NCI-H774 (cell line): ENCODE measurements around the gene ZFHX3.

Experiments used
- DNase-seq: peaks from one replicate; lab custom pipeline; 2025; lab: John Stamatoyannopoulos, UW

Gene ZFHX3

DNA sequence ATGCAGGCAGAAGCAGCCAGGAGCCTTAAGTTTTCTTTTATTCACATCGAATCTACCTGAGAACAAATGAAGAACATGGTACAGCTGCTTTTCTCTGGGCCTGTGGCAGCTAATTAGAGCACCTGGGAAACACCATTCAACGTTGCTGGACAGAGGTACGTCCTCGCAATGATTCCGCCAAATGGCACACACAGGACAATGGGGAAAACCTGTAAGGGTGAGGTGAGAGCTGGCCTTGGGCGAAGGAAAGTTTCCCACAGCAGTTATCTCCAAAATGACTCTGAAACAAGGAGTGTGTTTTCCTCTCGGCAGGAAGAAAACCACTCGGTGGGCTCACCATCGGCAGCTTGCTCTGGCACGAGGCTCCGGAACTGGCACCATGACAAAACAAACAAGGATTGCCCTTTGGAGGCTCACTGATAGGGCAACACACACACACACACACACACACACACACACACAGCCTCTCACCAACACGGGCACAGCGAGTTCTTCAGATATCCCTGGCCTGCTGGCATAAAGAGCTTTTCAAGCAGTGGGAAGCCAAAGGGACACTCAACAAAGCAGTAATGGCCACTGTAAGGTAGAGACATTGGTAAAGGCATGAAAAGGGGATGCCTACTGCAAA, 73.7 kb downstream of the ZFHX3 start:
- DNase-seq: peak; percentile 61

DNA sequence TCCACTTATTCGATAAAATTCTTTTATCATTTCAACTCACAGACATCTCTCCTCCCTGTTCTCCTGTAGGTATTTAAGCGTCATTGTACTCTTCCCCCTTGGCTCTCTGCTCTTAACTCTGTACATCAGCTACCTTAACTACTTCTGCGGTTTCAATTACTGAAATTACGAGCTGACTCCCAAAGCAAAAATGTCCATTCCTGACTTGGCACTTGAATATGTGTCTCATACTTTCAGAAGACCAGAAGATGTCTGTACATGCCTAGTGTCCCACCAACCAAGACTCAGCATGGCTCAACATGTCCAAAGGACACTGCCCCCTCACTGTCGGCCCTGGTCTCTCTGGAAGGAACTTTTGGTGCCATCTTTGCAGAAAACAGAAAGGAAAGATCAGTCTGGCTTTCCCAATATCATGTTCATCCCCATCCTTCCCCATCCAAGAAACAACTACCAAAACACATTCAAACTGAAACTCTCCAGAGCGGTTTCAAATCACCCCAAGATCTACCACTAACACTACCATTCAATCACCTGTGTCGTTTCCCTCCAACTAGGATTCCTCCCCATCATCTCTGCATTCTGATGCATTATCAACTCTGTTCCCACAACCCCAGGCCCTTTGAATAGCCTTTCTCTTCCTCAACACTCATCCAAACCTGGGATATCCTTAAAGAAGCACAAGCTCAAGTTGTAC, 74.9 kb downstream of the ZFHX3 start:
- no peak for DNase-seq

DNA sequence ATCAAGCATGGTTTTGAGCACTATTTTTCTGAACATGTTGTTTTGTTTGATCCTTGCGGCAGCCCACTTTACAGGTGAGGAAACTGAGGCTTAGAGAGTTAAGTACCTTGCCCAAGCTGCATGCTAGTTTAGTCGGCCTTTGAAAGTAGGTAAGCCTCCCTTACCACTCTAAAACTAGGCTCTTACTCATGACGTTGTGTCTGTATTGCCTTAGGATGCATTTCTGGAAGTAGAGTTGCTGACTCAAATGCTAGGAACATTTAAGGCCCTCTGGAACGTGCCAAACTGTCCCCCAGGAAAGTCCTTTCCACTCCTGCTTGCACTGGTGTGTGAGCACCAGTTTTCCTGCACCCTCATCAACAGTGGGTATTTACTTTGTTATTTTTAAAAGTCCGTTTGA, 76.6 kb downstream of the ZFHX3 start:
- no peak for DNase-seq

DNA sequence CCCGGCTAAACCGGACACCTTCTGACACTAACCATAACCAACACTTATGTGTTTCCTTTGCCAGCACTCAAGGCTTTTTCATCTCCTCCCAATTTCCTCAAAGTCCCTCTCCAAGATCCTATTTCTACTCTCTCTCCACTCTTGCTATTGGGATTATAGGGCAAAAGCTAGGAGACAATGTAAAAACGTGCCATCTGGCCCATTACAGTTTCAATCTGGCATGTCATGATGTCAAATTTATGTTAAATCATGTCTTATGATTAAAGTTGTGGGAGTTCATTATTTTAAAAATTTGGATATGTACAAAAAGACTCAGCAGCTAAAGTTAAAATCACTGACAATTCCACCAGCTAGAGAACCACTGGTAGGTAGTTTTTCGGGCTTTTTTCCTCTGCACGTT, 77.3 kb downstream of the ZFHX3 start:
- no peak for DNase-seq

DNA sequence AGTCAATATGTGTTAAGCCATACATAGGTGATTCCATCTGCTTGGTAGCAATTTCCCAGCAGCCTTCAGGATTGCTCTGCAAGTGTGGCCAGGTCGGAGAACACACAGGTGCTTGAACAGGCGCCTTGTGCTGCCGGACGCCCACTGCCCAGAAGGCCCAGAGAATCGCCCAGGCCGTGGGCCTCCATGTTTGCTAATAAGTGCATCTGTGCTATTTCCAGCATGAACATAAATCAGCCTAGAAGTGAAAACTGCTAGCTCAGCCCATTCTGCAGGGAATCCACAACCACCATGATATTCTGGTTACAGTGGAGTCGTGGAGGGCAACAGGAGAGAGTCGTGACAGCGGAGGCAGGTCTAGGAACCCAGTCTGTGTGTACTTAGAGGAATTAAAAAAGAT, 78.1 kb downstream of the ZFHX3 start:
- no peak for DNase-seq

DNA sequence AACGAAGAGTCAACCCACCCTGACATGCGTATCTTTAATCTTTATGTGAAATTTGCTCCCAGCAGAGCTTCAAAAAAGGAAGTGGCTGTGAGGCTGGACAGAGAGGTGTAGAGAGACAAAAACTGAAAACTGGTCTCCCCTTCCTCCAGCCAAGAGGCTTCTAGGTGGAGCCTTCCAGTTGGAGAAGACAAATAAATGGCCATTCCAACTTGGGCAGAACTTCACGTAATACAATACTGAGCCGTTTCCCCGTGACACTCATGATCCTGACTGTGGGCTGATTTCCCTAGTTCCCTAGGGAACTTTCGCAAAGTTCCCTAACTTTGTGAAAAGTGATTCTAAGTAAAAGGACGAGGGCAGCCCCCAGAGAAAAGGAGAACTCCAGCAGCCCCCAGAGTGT, 78.8 kb downstream of the ZFHX3 start:
- no peak for DNase-seq

DNA sequence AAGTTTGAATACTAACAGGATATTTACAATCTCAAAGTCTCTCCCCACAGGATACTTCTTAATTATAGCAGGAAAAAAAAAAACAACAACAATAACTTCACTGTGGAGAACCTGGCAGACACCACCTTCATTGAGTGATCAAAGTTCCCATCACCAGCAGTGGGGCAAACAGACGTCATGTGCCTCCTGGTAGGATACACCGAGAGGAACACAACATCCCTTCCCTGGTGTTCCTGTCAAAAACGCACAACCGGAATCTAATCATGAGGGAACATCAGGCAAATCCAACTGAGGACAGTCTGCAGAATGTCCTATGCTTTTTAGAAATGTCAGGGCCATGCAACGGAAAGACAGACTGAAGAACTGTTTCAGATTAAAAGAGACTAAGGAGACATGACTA, 80.0 kb downstream of the ZFHX3 start:
- DNase-seq: no peak

DNA sequence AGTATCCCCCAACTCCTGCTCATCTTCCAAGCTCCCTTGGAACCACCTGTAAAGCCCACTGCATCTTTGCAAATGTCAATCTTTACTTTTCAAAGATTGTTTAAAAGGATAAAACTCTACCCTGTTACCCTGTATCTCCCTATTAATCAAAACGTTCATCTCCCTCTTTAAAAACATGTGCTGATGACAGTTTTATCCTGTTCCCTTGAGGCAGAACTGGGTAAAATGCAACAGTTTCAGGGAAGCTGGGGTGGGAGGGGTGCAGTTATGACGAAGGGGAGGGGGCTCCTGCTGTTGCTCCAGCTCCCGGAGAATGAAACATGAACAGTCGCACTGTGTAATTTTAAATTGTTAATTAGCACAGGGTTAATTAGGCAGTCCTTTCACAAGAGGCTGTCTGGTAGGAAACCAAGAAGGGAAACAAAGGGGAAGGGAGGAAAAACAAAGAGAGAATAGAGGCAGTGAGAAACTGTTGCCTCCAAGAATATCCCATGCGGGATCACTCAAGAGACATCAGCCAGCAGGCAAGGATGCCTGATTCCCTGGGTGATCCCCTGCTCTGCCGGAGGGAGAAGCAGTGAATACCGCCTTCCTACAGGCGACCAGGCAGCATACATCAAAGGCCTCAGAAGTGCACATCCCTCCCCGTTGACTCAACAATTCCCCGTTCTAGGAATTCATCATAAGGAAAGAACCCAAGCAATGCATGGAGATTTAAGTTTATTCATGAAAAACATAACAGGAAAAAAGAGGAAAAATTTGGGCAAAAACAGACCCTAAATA, 84.2 kb downstream of the ZFHX3 start:
- no peak for DNase-seq

DNA sequence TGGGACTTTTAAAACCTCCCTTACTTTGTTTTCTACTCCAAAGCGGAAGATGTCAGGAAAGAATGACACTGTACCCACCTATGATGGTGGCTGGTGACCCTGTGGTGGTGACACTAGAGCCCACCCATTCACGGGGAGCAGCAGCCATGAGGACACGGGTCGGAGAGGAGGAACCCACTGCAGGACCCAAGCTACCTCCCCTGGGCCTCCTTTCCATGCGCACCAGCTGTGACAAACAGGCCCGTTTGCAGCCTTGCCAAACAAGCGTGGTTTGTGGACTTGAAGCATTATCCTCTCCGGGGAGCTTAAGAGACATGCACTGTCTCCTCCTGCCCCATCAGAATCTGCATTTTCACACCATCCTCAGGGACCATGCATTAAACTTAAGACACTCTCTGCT, 85.6 kb downstream of the ZFHX3 start:
- DNase-seq: no peak

DNA sequence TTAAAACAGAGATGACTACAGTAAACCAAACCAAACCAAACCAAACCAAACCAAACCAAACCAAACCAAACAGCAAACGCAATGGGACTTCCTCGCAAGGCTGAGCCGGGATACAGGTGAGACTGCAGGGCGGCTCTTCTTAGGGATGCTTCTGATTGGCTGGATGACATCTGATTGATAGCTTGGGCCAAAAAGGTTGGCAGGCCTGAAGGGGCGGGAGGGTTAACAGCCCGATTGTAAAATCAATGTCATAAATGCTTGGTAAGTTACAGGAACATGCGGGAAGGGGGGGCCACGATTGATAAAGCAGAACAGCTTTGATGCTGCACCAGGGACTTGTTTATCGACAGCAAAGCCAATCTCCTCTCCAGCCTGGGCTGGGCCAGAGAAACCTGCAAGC, 86.1 kb downstream of the ZFHX3 start:
- DNase-seq: no peak

DNA sequence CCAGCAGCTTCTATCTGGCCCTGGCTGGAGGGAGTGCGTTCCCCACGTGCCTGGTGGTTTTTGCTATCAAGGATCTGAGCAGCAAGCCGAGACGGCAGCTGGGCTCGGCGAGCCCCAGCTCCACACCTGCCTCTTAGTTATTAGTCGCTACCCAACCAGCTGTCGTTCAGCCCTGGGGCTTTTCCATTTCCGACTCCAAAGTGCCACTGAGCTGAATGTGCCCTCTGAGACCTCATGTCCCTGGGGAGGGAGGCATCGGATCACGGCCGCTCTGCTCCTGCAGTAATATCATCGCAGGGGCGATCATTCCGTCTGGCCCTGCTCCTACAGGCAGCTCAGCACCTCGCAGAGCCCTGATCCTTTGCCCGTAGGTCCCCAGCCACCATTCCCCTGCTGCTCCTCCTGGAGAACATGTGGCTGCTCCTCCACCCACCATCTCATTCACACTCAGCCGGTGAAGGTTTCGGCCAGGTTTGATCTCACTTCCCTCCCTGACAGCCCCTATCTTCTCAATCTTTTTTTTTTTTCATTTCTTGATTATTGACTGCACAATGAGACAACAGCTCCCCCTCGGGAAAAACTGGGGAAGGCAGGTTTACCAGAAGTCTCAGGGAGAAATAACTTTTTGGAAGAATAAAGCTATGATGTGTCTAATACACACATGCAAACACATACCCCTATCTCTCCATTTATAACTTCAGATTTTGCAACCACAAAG, 86.7 kb downstream of the ZFHX3 start:
- no peak for DNase-seq

DNA sequence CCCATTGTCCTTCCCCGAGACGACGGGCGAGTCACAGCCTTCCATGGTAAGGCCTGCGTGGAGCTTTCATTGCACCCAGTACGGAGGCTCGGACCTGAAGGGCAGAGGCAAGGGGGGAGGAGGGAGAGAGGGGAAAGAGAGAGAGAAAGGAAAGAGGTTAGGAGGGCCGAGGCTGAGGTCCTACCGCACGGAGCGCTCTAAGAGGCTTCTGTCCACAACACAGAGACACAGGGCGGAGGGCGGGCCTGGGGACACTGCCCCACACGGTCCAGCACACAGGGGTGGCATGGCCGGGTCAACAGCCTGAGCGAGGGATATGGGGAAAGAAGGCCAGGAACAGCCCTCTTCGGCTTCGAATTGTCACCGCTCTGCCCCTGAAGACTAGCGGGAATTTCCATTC, 87.8 kb downstream of the ZFHX3 start:
- DNase-seq: no peak

DNA sequence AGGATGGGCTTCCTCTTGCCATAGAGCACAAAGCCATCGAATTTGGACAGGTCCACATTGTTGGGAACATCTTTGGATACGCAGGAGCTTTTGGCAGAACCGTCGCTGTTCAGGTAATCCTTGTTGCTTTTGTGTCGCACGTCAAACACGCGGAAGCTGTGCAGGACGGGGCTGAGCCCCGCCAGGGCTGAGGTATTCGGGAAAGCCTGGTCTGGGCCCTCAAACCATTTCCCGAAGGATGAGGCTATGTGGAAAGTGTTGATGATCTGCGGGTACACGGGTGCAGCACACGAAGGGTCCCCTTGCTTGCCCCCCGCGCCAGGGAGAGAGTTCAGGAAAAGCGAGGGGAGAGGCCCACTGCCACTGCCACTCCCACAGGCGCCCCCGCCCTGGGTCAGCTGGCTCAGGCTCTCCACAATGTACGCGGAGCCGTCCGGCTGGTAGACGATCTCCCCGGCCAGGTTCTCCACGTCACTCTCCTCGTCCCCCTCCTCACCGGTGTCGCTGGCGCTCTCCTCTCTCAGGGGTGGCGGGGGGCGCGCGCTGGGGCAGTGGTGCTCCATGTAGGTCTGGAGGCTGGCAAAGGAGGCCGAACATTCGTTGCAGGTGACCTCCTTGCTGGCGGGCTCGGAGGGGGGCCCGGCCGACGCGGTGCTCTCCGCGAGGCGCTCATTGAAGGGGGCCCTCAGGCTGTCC, 88.5 kb downstream of the ZFHX3 start:
- no peak for DNase-seq

DNA sequence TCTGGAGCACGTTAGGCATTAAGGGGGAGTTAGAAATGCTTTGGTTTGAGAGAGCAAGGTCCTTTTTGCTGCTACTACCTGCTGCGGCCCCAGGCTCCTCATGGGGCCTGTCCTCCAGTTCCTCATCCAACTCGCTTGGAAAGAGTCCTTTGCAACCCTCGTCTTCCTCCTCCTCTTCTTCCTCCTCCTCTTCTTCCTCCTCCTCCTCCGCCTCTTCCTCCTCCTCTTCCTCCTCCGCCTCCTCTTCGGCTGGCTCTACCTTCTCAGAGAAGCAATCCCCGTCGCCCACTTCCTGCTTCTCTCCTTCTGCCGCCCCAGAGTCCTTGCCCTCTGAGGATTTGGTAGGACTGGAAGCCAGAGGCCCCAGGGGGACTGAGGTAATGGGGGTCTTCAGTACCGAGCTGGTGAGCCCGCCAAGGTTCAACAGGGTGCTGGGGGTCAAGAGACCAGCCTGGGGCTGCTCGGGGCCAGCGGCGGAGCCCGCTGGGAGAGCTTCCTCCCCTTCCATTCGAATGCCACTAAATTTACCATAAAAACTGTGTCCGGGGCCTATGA, 89.3 kb downstream of the ZFHX3 start:
- no peak for DNase-seq

DNA sequence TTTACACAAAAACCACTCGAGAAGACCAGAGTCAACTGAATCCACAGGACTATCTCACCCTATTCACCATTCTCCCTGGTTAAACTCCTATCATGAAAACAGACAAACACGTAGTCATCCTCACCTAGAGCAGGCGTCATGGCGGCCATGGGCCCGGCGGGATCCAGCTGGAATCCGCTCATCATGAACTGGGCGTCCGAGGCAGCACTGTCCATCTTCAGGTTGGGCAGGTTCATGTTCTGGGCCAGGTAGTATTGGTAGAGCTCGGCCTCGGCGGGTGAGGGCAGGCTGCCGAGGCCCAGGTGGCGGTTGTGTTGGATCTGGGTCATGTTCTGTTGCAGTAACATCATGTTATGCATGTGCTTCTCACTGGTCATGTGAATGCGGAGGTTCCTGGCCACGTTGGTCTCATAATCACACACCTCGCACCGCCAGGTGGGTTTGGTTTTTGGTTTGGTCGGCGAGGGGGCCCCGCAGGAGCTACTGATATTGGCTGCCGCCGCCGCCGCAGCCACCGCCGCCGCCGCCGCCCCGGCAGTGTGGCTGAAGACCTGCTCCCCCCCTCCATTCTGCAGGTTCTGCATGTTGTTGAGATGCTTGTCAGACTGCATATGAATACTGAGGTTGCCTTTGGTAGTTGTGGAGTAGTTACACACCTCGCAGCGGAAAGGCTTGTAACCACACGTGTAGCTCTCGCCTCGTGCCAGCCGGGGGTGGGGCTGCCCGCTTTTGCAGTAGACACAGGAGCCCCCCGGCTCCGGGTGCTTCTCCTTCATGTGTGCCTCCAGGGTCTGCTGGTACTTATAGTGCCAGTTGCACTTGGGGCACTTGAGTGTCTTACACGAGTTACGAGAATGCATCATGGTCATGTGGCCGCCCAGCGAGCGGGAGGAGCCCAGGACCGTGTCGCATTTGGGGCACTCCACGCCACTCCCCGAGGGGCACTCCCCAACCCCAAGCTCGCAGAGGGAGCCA, 90.3 kb downstream of the ZFHX3 start:
- no peak for DNase-seq

DNA sequence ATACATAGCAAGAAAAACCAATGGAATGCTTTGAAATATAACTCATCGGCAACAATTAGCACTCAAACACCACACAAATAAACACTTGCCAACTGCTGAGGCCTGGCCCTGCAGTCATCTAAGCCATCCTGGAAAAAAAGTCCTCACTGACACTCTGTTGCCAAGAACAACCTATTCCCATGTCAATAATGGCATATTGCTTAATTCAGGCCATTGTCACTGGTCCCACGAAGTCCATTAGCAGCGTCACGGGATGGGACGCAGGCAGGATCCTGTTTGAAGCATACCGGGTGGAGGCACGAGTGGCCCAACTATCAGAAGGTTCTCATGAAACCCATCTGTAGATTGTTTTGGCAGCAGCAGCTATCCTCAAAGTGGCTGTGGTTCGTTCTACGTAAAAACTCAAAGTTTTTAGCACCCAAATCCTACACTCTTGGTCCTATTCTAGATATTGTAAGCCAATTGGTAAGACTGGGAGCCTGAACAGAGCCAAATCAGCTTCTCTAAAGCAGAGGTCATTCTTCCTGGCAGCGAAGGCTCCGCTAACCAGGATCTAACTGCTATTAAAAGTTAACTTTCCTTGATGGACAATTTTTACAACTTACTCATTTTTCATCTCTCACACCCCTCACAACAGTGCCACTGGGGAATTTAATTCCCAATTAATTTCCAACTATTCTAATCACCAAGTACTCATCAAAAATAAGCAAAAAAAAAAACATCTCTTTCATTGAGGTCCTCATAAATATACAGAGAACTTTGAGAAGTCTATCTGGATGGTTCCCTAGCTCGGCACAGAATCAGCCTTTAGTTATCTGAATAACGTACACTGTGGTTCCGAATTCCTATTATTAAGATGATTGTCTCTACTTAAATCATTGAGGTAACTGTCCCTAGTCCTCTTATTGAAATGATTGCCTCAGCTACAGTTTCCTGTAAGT, 91.5 kb downstream of the ZFHX3 start:
- DNase-seq: no peak

DNA sequence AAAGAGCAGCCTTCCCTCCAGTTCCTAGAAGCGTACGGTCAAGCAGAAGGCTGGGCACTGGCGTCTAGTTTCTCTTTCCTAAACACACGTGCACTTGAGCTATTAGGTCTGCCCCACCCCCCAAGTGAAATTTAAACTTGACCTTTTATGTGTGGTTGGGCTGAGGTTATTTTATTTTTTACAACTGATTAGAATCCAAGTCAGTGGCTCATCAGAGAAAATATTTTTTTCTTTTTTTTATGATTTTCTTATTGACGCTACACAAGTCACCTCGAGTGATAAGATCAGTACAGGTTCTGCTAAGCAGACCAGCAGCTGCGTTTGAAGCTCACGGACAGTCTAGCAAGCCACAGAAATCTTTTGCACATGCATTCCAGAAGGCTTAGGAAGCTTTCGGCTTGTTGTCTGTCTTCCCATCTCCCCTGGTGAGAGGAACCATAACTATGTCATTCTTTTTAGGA, 95.1 kb downstream of the ZFHX3 start:
- DNase-seq: no peak

DNA sequence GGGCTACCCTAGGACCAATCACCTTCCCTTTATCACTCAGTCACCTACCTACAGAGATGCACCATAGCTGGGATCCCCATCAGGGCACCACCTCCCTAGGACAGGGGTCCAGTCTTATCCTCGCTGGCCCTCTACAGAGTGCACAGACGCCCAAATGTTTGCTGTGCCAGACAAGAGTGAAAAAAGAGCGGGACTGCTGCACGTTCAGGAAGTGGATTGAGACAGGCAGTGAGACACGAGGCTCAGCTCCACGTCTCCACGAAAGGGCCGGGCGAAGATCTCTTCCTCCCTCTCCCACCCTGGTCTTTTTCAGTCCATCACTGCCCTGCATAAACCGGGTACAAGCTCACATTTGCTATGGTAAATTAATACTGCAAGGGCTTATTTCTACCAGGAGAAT, 95.5 kb downstream of the ZFHX3 start:
- no peak for DNase-seq

DNA sequence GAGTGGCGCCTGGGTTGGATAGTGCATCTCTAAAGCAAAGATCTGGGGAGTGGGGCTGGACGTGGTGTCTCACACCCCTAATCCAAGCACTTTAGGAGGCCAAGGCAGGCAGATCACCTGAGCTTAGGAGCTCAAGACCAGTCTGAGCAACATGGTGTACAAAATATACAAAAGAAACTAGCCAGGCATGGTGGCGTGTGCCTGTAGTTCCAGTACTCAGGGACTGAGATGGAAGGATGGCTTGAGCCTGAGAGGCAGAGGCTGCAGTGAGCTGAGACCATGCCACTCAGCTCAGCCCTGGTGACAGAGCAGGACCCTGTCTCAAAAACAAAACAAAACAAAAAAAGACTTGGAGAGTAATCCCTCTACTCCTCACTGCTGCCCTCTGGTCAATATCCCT, 96.0 kb downstream of the ZFHX3 start:
- no peak for DNase-seq
